Adrenal gland (tissue), 5 donors: ENCODE results near the gene WNT5A.

ENCODE experiments used
- CTCF ChIP-seq, 6 experiments: fragments of 450-650 bp in 4 of 6; fragments of 200-600 bp in 2 of 6; sonication (generic) in 1 of 6; IDR thresholded peaks; 1 replicate in 5 of 6; 2 replicates in 1 of 6; pipeline versions ENCODE4 v1.5.1 to v1.8.0; 2016 to 2021; ENCODE audit warnings: antibody characterized with exemption in 6 of 6, mild to moderate bottlenecking in 2 of 6, moderate library complexity in 1 of 6
- POLR2A ChIP-seq, 2 donors: fragments of 450-650 bp; IDR thresholded peaks; one replicate each; pipeline ENCODE4 v1.6.1; 2017; ENCODE audit warnings: antibody characterized with exemption in 2 of 2, mild to moderate bottlenecking in 2 of 2, moderate library complexity in 1 of 2
- donor health status: DM: no; HTN: no; CAD: no.

- TF ChIP-seq CTCF (IDR thresholded peaks at IDR 0.05) (no peak), POLR2A (IDR thresholded peaks at IDR 0.05) (no peak)
These were observed 32.5 kb downstream of the WNT5A start for GRCh38 chr3:55454611-55455010.
